GM06990 (cell line): Measurements from ENCODE around the gene DLX1.

ENCODE experiments used
- DNase-seq: peaks from one replicate; pipeline ENCODE4 v3.0.0-alpha.2; 2011; ENCODE audit not compliant: insufficient read length; ENCODE audit errors: extremely low read depth
- H3K27me3 ChIP-seq: replicated peaks from 2 replicates; pipeline ENCODE4 v1.6.0; 2011; ENCODE audit warnings: low read length; ENCODE audit not compliant: control insufficient read depth, insufficient read depth
- H3K36me3 ChIP-seq: 2 replicates; pipeline ENCODE4 v1.5.1; 2011; ENCODE audit warnings: low read length; ENCODE audit not compliant: control insufficient read depth, insufficient read depth
- H3K4me3 ChIP-seq: replicated peaks from 2 replicates; pipeline ENCODE4 v1.5.1; 2011; ENCODE audit warnings: low read depth, mild to moderate bottlenecking, control low read depth, low read length
- CTCF ChIP-seq: IDR thresholded peaks from 2 replicates; pipeline ENCODE4 v1.5.1; 2011; ENCODE audit warnings: low read length, control low read depth, mild to moderate bottlenecking, inconsistent platforms; ENCODE audit not compliant: insufficient read depth, poor library complexity, severe bottlenecking

Gene DLX1

GRCh38 chr2:172091000-172091641 is 5.8 kb downstream of the DLX1 start:
- Histone ChIP-seq H3K4me3 (no peak overlapping the region), H3K27me3 (peaks cover 1% of the 10 kb centered on the region), H3K36me3 (no peaks in the 10 kb centered on the region)
- no peak for TF ChIP-seq CTCF
- DNase-seq = no peak

GRCh38 chr2:172091761-172092566 is 6.7 kb downstream of the DLX1 start:
- no peak for TF ChIP-seq CTCF
- peaks cover 1% of the 10 kb centered on the region for H3K27me3 ChIP-seq

GRCh38 chr2:172092716-172093415 is 7.6 kb downstream of the DLX1 start:
- DNase-seq = no peak
- Histone ChIP-seq H3K4me3 (no peak overlapping the region), H3K36me3 (no peaks in the 10 kb centered on the region), H3K27me3 (peaks cover 1% of the 10 kb centered on the region)
- no peak for TF ChIP-seq CTCF

More at GRCh38 chr2:172091761-172092566, 6.7 kb downstream of the DLX1 start:
- no peaks in the 10 kb centered on the region for H3K36me3 ChIP-seq
- DNase-seq = no peak
- no peak overlapping the region for H3K4me3 ChIP-seq

GRCh38 chr2:172093416-172094293 is 8.3 kb downstream of the DLX1 start:
- TF ChIP-seq CTCF = no peak
- peaks cover 1% of the 10 kb centered on the region for H3K27me3 ChIP-seq
- no peak for DNase-seq
- no peak overlapping the region for H3K4me3 ChIP-seq
- H3K36me3 ChIP-seq = no peaks in the 10 kb centered on the region
